Hepatocyte (in vitro differentiated cells): ENCODE data around the gene GJB3. TPM values are rescaled to one million over a fixed set of nuclear protein-coding genes. Genes with fewer than 3 reads are reported as not detected.

Experiments
- DNase-seq: peaks from one replicate; pipeline ENCODE4 v3.0.0-alpha.2; 2016; ENCODE audit warnings: low spot score
- H2AFZ ChIP-seq: fragments of 200-600 bp; sonication (generic); 2 replicates; pipeline ENCODE4 v1.6.0; 2016; ENCODE audit warnings: antibody characterized with exemption, mild to moderate bottlenecking
- H3K27ac ChIP-seq: fragments of 200-600 bp; sonication (generic); 2 replicates; pipeline ENCODE4 v1.5.1; 2016; ENCODE audit warnings: mild to moderate bottlenecking
- H3K27me3 ChIP-seq: fragments of 200-600 bp; sonication (generic); 2 replicates; pipeline ENCODE4 v1.6.1; 2016
- H3K36me3 ChIP-seq: fragments of 200-600 bp; sonication (generic); replicated peaks from 2 replicates; pipeline ENCODE4 v1.5.1; 2016; ENCODE audit warnings: low read depth; ENCODE audit not compliant: insufficient read depth
- H3K4me1 ChIP-seq: fragments of 200-600 bp; sonication (generic); 2 replicates; pipeline ENCODE4 v1.5.1; 2016; ENCODE audit warnings: mild to moderate bottlenecking, moderate library complexity; ENCODE audit not compliant: insufficient read depth
- H3K4me2 ChIP-seq: fragments of 200-600 bp; sonication (generic); 2 replicates; pipeline ENCODE4 v1.6.0; 2016
- H3K4me3 ChIP-seq: fragments of 200-600 bp; sonication (generic); 2 replicates; pipeline ENCODE4 v1.5.1; 2016; ENCODE audit warnings: mild to moderate bottlenecking
- H3K79me2 ChIP-seq: fragments of 200-600 bp; sonication (generic); 2 replicates; pipeline ENCODE4 v1.6.0; 2017; ENCODE audit warnings: mild to moderate bottlenecking
- H3K9me2 ChIP-seq: fragments of 200-600 bp; sonication (generic); replicated peaks from 2 replicates; pipeline ENCODE4 v1.6.0; 2017; ENCODE audit warnings: mild to moderate bottlenecking; ENCODE audit not compliant: insufficient read depth
- H3K9me3 ChIP-seq: fragments of 200-600 bp; sonication (generic); 2 replicates; pipeline ENCODE4 v1.5.1; 2016; ENCODE audit warnings: low read depth, mild to moderate bottlenecking
- H4K20me1 ChIP-seq: fragments of 200-600 bp; sonication (generic); 2 replicates; pipeline ENCODE4 v1.6.0; 2016; ENCODE audit warnings: mild to moderate bottlenecking; ENCODE audit not compliant: insufficient read depth, poor library complexity, severe bottlenecking
- EZH2 ChIP-seq: fragments of 200-600 bp; sonication (generic); IDR thresholded peaks from 2 replicates; pipeline ENCODE4 v1.6.1; 2016; ENCODE audit warnings: antibody characterized with exemption, mild to moderate bottlenecking, borderline replicate concordance
- EZH2phosphoT487 ChIP-seq: fragments of 200-600 bp; sonication (generic); IDR thresholded peaks from one replicate; pipeline ENCODE4 v1.6.1; 2018; ENCODE audit warnings: antibody characterized with exemption, mild to moderate bottlenecking, low read depth, moderate library complexity; ENCODE audit not compliant: unreplicated experiment, severe bottlenecking
- WGBS: methylation state at CpG from one replicate; pipeline ENCODE4 v1.1.6; 2016; ENCODE audit warnings: low lambda C conversion rate; ENCODE audit errors: missing lambda C conversion rate; 5-methylcytosine and 5-hydroxymethylcytosine counted together
- polyA plus RNA-seq: library from polyadenylated mRNA; unstranded; fragments of >200 nt; fragmentation: Nextera tagmentation; extraction: Ambion mirVana; gene quantifications from 2 replicates; pipeline ENCODE4 v1.2.1, GENCODE V29; 2016
- total RNA-seq: library from RNA; depleted of rRNA; stranded (reverse); fragments of >200 nt; gene quantifications from 2 replicates; pipeline ENCODE4 v1.2.3, GENCODE V29; 2014
- TF ChIP-seq, protein P1 (sequence below): fragments of 200-600 bp; sonication (generic); IDR thresholded peaks from 2 replicates; pipeline ENCODE4 v1.5.1; 2016; ENCODE audit warnings: antibody characterized with exemption, mild to moderate bottlenecking; ENCODE audit not compliant: poor library complexity

GJB3 gene
- total and polyA plus RNA-seq, 2 experiments from 2014 or later: 2.0 to 3.2 TPM

DNA sequence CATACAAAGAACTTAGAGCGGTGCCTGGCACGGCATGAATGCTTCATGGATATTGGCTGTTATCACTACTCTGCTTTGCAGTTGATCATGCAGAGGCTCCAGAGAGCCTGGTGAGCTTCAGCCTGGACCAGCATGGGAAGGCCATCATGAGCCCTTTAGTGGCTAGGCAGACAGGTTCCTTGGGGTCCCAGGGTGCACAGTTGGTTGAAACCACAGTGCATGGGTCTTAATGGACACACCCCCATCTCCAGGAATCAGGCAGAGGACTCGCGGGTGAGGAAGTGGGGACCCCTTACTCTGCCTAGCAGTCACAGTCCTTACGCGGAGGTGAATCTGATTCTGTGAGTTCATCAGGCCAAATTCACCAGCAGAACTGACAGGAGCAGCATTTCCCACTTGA is 25.1 kb upstream of the GJB3 start:
- TF ChIP-seq EZH2phosphoT487 (no peak), EZH2 (no peak)
- TF ChIP-seq, protein P1, sequence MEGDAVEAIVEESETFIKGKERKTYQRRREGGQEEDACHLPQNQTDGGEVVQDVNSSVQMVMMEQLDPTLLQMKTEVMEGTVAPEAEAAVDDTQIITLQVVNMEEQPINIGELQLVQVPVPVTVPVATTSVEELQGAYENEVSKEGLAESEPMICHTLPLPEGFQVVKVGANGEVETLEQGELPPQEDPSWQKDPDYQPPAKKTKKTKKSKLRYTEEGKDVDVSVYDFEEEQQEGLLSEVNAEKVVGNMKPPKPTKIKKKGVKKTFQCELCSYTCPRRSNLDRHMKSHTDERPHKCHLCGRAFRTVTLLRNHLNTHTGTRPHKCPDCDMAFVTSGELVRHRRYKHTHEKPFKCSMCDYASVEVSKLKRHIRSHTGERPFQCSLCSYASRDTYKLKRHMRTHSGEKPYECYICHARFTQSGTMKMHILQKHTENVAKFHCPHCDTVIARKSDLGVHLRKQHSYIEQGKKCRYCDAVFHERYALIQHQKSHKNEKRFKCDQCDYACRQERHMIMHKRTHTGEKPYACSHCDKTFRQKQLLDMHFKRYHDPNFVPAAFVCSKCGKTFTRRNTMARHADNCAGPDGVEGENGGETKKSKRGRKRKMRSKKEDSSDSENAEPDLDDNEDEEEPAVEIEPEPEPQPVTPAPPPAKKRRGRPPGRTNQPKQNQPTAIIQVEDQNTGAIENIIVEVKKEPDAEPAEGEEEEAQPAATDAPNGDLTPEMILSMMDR: no peak
- Histone ChIP-seq H3K9me3 (no peaks in the 10 kb centered on the region), H3K4me1 (peaks cover 11% of the 10 kb centered on the region), H3K4me2 (no peak overlapping the region), H3K9me2 (no peaks in the 10 kb centered on the region), H3K79me2 (no peaks in the 10 kb centered on the region), H3K36me3 (no peaks in the 10 kb centered on the region), H2AFZ (no peak overlapping the region), H4K20me1 (no peaks in the 10 kb centered on the region), H3K4me3 (no peak overlapping the region), H3K27me3 (no peaks in the 10 kb centered on the region), H3K27ac (no peak overlapping the region)
- 93% methylated on average over 6 of the region's 6 CpGs for WGBS
- DNase-seq: no peak

DNA sequence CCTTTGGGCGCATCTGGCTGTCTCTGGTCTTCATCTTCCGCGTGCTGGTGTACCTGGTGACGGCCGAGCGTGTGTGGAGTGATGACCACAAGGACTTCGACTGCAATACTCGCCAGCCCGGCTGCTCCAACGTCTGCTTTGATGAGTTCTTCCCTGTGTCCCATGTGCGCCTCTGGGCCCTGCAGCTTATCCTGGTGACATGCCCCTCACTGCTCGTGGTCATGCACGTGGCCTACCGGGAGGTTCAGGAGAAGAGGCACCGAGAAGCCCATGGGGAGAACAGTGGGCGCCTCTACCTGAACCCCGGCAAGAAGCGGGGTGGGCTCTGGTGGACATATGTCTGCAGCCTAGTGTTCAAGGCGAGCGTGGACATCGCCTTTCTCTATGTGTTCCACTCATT is 23.6 kb upstream of the GJB3 start:
- WGBS: 94% methylated on average over 21 of the region's 21 CpGs
- Histone ChIP-seq H2AFZ (no peak overlapping the region), H3K27me3 (no peaks in the 10 kb centered on the region), H4K20me1 (no peaks in the 10 kb centered on the region), H3K36me3 (no peaks in the 10 kb centered on the region), H3K79me2 (no peaks in the 10 kb centered on the region), H3K4me3 (no peak overlapping the region), H3K4me1 (peaks cover 11% of the 10 kb centered on the region), H3K9me2 (no peaks in the 10 kb centered on the region), H3K9me3 (no peaks in the 10 kb centered on the region), H3K27ac (no peak overlapping the region), H3K4me2 (no peak overlapping the region)
- DNase-seq: no peak
- TF ChIP-seq EZH2phosphoT487 (no peak), EZH2 (no peak)
- TF ChIP-seq, protein P1: no peak

DNA sequence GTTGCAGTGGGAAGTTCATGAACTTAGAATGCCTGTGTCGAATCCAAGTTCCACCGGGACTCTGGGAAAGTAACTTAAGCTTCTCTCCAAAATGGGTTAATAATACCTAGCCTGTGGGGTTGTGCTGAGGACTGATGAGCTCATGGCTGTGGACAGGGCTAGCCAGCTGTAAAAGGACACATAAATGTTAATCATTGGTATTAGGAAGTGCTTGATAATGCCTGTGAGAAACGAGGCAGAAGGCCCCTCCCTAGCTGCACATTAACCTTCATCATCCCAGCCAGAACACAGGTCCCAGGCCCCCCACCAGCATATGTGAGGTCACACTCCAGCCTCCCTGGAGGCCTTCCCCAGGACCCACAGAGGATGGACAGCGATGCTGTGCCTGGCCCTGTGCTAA is 22.3 kb upstream of the GJB3 start:
- H3K27me3 ChIP-seq: no peaks in the 10 kb centered on the region
- H3K9me3 ChIP-seq: no peaks in the 10 kb centered on the region
- H3K27ac ChIP-seq: peak overlapping the region; percentile 76
- H3K4me1 ChIP-seq: peaks cover 17% of the 10 kb centered on the region
- no peak overlapping the region for H3K4me2 ChIP-seq
- H2AFZ ChIP-seq: no peak overlapping the region
- H3K4me3 ChIP-seq: no peak overlapping the region
- no peaks in the 10 kb centered on the region for H3K36me3 ChIP-seq
- TF ChIP-seq EZH2phosphoT487 (no peak), EZH2 (no peak)
- TF ChIP-seq, protein P1: no peak
- no peaks in the 10 kb centered on the region for H4K20me1 ChIP-seq
- peak; percentile 45 for DNase-seq
- WGBS: 73% methylated on average over 4 of the region's 4 CpGs
- H3K9me2 ChIP-seq: no peaks in the 10 kb centered on the region
- H3K79me2 ChIP-seq: no peaks in the 10 kb centered on the region
